Karpas-422 (cell line): Measurements from ENCODE around the gene EYS. TPM values are rescaled to one million over a fixed set of nuclear protein-coding genes. Genes with fewer than 3 reads are reported as not detected.

Experiments used
- DNase-seq: peaks from one replicate; pipeline ENCODE4 v3.0.0-alpha.2; 2015
- H2AFZ ChIP-seq: fragments of 200-600 bp; sonication (generic); 2 replicates; pipeline ENCODE4 v1.6.1; 2014; ENCODE audit warnings: antibody characterized with exemption, low read length, mixed read lengths
- H3K27ac ChIP-seq: fragments of 200-600 bp; sonication (generic); 2 replicates; pipeline ENCODE4 v1.5.1; 2014; ENCODE audit warnings: mild to moderate bottlenecking, low read length, moderate library complexity
- H3K27me3 ChIP-seq: fragments of 200-600 bp; sonication (generic); 2 replicates; pipeline ENCODE4 v1.6.1; 2014; ENCODE audit warnings: low read length, mixed read lengths
- H3K36me3 ChIP-seq: fragments of 200-600 bp; sonication (generic); 2 replicates; pipeline ENCODE4 v1.6.1; 2014; ENCODE audit warnings: low read length, mixed read lengths; ENCODE audit not compliant: insufficient read depth
- H3K4me1 ChIP-seq: fragments of 200-600 bp; sonication (generic); 2 replicates; pipeline ENCODE4 v1.6.1; 2014; ENCODE audit warnings: mild to moderate bottlenecking, low read length, mixed read lengths
- H3K4me2 ChIP-seq: fragments of 200-600 bp; sonication (generic); 2 replicates; pipeline ENCODE4 v1.6.1; 2014; ENCODE audit warnings: low read length, low read depth, mild to moderate bottlenecking; ENCODE audit not compliant: poor library complexity, severe bottlenecking
- H3K4me3 ChIP-seq: fragments of 200-600 bp; sonication (generic); 2 replicates; pipeline ENCODE4 v1.5.1; 2014; ENCODE audit warnings: mild to moderate bottlenecking, antibody characterized with exemption, low read length, mixed read lengths
- H3K79me2 ChIP-seq: fragments of 200-600 bp; sonication (generic); 2 replicates; pipeline ENCODE4 v1.6.1; 2014; ENCODE audit warnings: mild to moderate bottlenecking, low read length, mixed read lengths
- H3K9ac ChIP-seq: fragments of 200-600 bp; sonication (generic); 2 replicates; pipeline ENCODE4 v1.6.0; 2014; ENCODE audit warnings: low read length
- H3K9me2 ChIP-seq: fragments of 200-600 bp; sonication (generic), shearing (Covaris generic); replicated peaks from 2 replicates; pipeline ENCODE4 v1.6.0; 2014; ENCODE audit warnings: mild to moderate bottlenecking, low read length, moderate library complexity; ENCODE audit not compliant: insufficient read depth
- H3K9me3 ChIP-seq: fragments of 300-700, 200-600 bp; sonication (generic); 2 replicates; pipeline ENCODE4 v1.6.1; 2014; ENCODE audit warnings: low read length, mixed read lengths
- H4K20me1 ChIP-seq: fragments of 200-600 bp; sonication (generic); 2 replicates; pipeline ENCODE4 v1.6.1; 2014; ENCODE audit warnings: mild to moderate bottlenecking, antibody characterized with exemption, low read length, low read depth; ENCODE audit not compliant: insufficient read depth
- total RNA-seq: library from RNA; depleted of rRNA; stranded (reverse); fragments of >200 nt; shearing (Covaris generic); gene quantifications from 2 replicates; pipeline ENCODE4 v1.2.3, GENCODE V29; 2014; ENCODE audit warnings: low replicate concordance

Gene EYS
- total RNA-seq, 1 experiment from 2014 or later = not detected

DNA sequence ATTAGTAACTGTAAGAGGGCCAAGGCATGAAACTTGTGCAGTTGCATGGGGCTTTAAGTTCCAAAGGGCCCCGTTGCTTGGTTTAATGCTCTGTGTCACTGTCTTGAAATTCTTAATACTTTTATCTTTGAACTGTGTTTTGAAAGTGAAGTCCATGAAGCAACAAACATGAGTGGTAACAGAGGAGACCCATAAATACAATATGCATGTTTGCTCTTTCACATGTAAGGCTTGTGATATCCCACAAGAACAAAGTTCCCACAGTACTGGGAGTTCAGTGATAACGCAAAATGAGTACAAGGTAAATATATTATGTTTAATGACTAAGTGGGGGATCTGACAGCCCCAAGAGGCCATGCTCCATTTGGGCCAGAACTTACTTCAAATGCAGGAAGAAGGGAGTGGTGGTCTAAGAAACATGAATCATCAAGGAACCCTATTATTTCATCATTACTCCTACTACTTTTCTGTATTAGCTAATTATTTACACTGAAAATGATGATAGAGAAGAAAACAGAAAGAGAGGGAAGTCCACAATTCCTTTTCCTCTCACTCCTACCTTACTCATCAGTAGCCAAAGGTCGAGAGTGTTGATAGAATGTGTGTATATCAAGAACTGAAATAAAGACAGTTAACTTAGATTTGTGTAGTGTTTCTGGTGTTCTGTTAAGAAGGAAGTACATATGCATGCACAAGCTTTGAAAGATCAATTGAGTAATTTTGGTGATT lies 1914.1 kb downstream of the EYS start:
- Histone ChIP-seq H3K4me3 (no peak overlapping the region), H3K4me2 (no peak overlapping the region), H3K4me1 (peaks cover 10% of the 10 kb centered on the region; the same call in 1 of the 2 replicates), H4K20me1 (no peaks in the 10 kb centered on the region), H3K79me2 (no peaks in the 10 kb centered on the region), H3K9ac (no peak overlapping the region), H3K27me3 (no peaks in the 10 kb centered on the region), H2AFZ (no peak overlapping the region), H3K9me2 (no peaks in the 10 kb centered on the region), H3K9me3 (no peaks in the 10 kb centered on the region), H3K27ac (no peak overlapping the region), H3K36me3 (no peaks in the 10 kb centered on the region)
- no peak for DNase-seq

- H4K20me1 ChIP-seq = no peaks in the 10 kb centered on the region
- H3K9me2 ChIP-seq = no peaks in the 10 kb centered on the region
- no peaks in the 10 kb centered on the region for H3K9me3 ChIP-seq
- no peak overlapping the region for H2AFZ ChIP-seq
- no peaks in the 10 kb centered on the region for H3K79me2 ChIP-seq
- DNase-seq = no peak
- peaks cover 10% of the 10 kb centered on the region; the same call in 1 of the 2 replicates for H3K4me1 ChIP-seq
- no peak overlapping the region for H3K4me3 ChIP-seq
- no peaks in the 10 kb centered on the region for H3K36me3 ChIP-seq
- H3K27ac ChIP-seq = no peak overlapping the region
- no peak overlapping the region for H3K4me2 ChIP-seq
- H3K27me3 ChIP-seq = no peaks in the 10 kb centered on the region
- no peak overlapping the region for H3K9ac ChIP-seq
Observed at GRCh38 chr6:63790334-63790733, 1916.7 kb downstream of the EYS start.

GRCh38 chr6:63789699-63790098 lies 1917.3 kb downstream of the EYS start:
- Histone ChIP-seq H3K9me2 (no peaks in the 10 kb centered on the region), H3K9me3 (no peaks in the 10 kb centered on the region), H3K4me2 (no peak overlapping the region), H3K4me1 (peaks cover 5% of the 10 kb centered on the region; the same call in 1 of the 2 replicates), H3K4me3 (no peak overlapping the region), H3K27me3 (no peaks in the 10 kb centered on the region), H3K9ac (no peak overlapping the region), H3K27ac (no peak overlapping the region), H3K36me3 (no peaks in the 10 kb centered on the region), H2AFZ (no peak overlapping the region), H3K79me2 (no peaks in the 10 kb centered on the region), H4K20me1 (no peaks in the 10 kb centered on the region)
- DNase-seq = no peak

GRCh38 chr6:63788569-63788968 lies 1918.5 kb downstream of the EYS start:
- H3K27me3 ChIP-seq = no peaks in the 10 kb centered on the region
- H3K27ac ChIP-seq = no peak overlapping the region
- H3K4me2 ChIP-seq = no peak overlapping the region
- H3K79me2 ChIP-seq = no peaks in the 10 kb centered on the region
- H4K20me1 ChIP-seq = no peaks in the 10 kb centered on the region
- H3K36me3 ChIP-seq = no peaks in the 10 kb centered on the region
- no peak overlapping the region for H3K4me3 ChIP-seq
- H3K9ac ChIP-seq = no peak overlapping the region
- no peaks in the 10 kb centered on the region for H3K9me2 ChIP-seq
- DNase-seq = no peak
- H3K4me1 ChIP-seq = peaks cover 5% of the 10 kb centered on the region; the same call in 1 of the 2 replicates
- H3K9me3 ChIP-seq = no peaks in the 10 kb centered on the region
- H2AFZ ChIP-seq = no peak overlapping the region

GRCh38 chr6:63787021-63787420 lies 1920.0 kb downstream of the EYS start:
- no peak for DNase-seq
- Histone ChIP-seq H3K79me2 (no peaks in the 10 kb centered on the region), H3K36me3 (no peaks in the 10 kb centered on the region), H2AFZ (no peak overlapping the region), H3K27me3 (no peaks in the 10 kb centered on the region), H3K9me2 (no peaks in the 10 kb centered on the region), H3K9me3 (no peaks in the 10 kb centered on the region), H4K20me1 (no peaks in the 10 kb centered on the region), H3K4me1 (peaks cover 5% of the 10 kb centered on the region; the same call in 1 of the 2 replicates), H3K4me3 (no peak overlapping the region), H3K9ac (no peak overlapping the region), H3K4me2 (no peak overlapping the region), H3K27ac (no peak overlapping the region)

DNA sequence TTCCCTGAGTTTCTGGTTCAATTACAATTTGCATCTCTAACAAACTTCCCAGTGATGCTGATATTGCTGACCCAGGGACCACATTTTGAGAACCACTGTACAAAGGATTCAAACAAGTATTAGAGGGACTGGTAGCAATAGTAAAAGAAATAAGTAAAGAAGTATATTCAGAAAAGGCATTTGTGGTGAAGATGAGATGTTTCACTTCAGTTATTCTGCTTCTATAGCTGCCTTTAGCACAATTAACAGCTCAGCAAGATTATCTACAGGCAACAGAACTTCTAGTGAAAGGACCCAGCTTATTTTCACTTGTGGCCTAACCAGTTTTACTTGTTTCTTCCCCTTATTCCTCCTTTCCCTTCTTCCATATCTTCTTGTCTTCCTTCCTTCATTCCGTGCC lies 1922.0 kb downstream of the EYS start:
- no peak overlapping the region for H3K27ac ChIP-seq
- no peak overlapping the region for H3K4me2 ChIP-seq
- no peak overlapping the region for H3K4me3 ChIP-seq
- no peak overlapping the region for H3K9ac ChIP-seq
- H4K20me1 ChIP-seq = no peaks in the 10 kb centered on the region
- DNase-seq = no peak
- no peaks in the 10 kb centered on the region for H3K36me3 ChIP-seq
- H3K9me2 ChIP-seq = no peaks in the 10 kb centered on the region
- H3K9me3 ChIP-seq = no peaks in the 10 kb centered on the region
- no peaks in the 10 kb centered on the region for H3K4me1 ChIP-seq
- H2AFZ ChIP-seq = no peak overlapping the region
- no peaks in the 10 kb centered on the region for H3K27me3 ChIP-seq
- H3K79me2 ChIP-seq = no peaks in the 10 kb centered on the region

- Histone ChIP-seq H3K27me3 (no peaks in the 10 kb centered on the region), H3K79me2 (no peaks in the 10 kb centered on the region), H3K36me3 (no peaks in the 10 kb centered on the region), H3K27ac (no peak overlapping the region), H2AFZ (no peak overlapping the region), H3K9me3 (no peaks in the 10 kb centered on the region), H3K4me3 (no peak overlapping the region), H3K9ac (no peak overlapping the region), H3K4me1 (no peaks in the 10 kb centered on the region), H4K20me1 (no peaks in the 10 kb centered on the region), H3K4me2 (no peak overlapping the region), H3K9me2 (no peaks in the 10 kb centered on the region)
- DNase-seq = no peak
Observed at GRCh38 chr6:63783096-63783495, 1923.9 kb downstream of the EYS start.

GRCh38 chr6:63774961-63775360 lies 1932.1 kb downstream of the EYS start:
- no peaks in the 10 kb centered on the region for H4K20me1 ChIP-seq
- H3K36me3 ChIP-seq = no peaks in the 10 kb centered on the region
- H3K27me3 ChIP-seq = no peaks in the 10 kb centered on the region
- H3K9me3 ChIP-seq = no peaks in the 10 kb centered on the region
- H3K4me1 ChIP-seq = no peaks in the 10 kb centered on the region
- no peaks in the 10 kb centered on the region for H3K79me2 ChIP-seq
- H3K4me2 ChIP-seq = no peak overlapping the region
- no peak overlapping the region for H3K27ac ChIP-seq
- no peaks in the 10 kb centered on the region for H3K9me2 ChIP-seq
- no peak overlapping the region for H3K9ac ChIP-seq
- DNase-seq = no peak
- H3K4me3 ChIP-seq = no peak overlapping the region
- H2AFZ ChIP-seq = no peak overlapping the region
